Measurements from ENCODE around the gene LRBA. TPM values are rescaled to one million over a fixed set of nuclear protein-coding genes. Genes with fewer than 3 reads are reported as not detected.

LRBA gene
- total and polyA plus RNA-seq, 9 of the 15 experiments (the other 6 are each of a cell fraction or from before 2014, with no cell fraction given): 24.2 to 88.7 (median 59.7) TPM

DNA sequence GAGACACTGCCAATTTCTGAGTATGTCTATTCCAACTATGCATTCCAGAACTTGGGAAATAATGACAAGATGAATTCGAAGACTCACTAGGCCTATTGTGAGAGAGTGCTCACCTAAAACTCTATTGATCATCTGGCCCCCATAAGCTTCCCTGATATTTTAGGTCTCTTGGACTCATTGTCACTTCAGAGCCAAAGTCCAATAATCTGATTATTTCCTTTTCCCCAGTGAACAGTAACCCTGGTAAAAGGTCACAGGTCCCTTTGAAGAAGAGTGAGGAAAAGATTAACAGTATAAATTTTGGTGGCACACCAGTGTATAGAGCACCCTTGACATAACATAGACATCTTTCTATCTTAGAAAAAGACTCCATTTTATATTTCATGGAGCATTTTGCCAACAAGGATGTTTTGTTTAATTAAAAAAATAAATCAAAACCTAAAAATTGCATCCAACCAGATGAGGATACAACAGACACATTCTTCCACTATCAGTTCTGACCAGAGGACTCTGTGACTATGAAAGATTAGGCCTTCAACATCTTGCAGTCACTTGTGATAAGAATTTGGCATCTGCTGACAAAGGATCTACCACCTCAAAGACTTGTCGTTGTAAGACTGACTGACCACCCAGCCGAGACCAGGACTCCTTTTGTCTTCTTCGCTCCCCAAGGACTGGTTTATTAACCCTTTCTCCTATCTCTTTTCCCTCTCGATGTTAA, 241.2 kb downstream of the LRBA start (continued):
- TF ChIP-seq, protein P1, sequence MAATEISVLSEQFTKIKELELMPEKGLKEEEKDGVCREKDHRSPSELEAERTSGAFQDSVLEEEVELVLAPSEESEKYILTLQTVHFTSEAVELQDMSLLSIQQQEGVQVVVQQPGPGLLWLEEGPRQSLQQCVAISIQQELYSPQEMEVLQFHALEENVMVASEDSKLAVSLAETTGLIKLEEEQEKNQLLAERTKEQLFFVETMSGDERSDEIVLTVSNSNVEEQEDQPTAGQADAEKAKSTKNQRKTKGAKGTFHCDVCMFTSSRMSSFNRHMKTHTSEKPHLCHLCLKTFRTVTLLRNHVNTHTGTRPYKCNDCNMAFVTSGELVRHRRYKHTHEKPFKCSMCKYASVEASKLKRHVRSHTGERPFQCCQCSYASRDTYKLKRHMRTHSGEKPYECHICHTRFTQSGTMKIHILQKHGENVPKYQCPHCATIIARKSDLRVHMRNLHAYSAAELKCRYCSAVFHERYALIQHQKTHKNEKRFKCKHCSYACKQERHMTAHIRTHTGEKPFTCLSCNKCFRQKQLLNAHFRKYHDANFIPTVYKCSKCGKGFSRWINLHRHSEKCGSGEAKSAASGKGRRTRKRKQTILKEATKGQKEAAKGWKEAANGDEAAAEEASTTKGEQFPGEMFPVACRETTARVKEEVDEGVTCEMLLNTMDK (IDR thresholded peaks at IDR 0.05; ENCODE audit: borderline replicate concordance, insufficient read depth, low read depth, low read length, poor library complexity, severe bottlenecking): no peak
- peak; percentile 66; the same call in 1 of the 2 replicates for TF ChIP-seq LCOR (CRISPR knock-in tag; IDR thresholded peaks at IDR 0.05)
- peak; percentile 95 for TF ChIP-seq CBFA2T2 (conservative IDR thresholded peaks at IDR 0.05)
- TF ChIP-seq ZNF561 (CRISPR knock-in tag; conservative IDR thresholded peaks at IDR 0.05): no peak
- TF ChIP-seq SIX5 (IDR thresholded peaks at IDR 0.05; ENCODE audit: borderline replicate concordance in 1 of 2, insufficient read depth in 1 of 2, low read depth in 1 of 2, low read length in 2 of 2): no peak
- no peak for TF ChIP-seq ZNF324 (CRISPR knock-in tag; IDR thresholded peaks at IDR 0.05)
- TF ChIP-seq, protein P2, sequence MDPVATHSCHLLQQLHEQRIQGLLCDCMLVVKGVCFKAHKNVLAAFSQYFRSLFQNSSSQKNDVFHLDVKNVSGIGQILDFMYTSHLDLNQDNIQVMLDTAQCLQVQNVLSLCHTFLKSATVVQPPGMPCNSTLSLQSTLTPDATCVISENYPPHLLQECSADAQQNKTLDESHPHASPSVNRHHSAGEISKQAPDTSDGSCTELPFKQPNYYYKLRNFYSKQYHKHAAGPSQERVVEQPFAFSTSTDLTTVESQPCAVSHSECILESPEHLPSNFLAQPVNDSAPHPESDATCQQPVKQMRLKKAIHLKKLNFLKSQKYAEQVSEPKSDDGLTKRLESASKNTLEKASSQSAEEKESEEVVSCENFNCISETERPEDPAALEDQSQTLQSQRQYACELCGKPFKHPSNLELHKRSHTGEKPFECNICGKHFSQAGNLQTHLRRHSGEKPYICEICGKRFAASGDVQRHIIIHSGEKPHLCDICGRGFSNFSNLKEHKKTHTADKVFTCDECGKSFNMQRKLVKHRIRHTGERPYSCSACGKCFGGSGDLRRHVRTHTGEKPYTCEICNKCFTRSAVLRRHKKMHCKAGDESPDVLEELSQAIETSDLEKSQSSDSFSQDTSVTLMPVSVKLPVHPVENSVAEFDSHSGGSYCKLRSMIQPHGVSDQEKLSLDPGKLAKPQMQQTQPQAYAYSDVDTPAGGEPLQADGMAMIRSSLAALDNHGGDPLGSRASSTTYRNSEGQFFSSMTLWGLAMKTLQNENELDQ (CRISPR knock-in tag; IDR thresholded peaks at IDR 0.05; ENCODE audit: borderline replicate concordance): no peak
- no peak for TF ChIP-seq ZNF507 (tag; conservative IDR thresholded peaks at IDR 0.05)
- TF ChIP-seq ZNF586 (CRISPR knock-in tag; conservative IDR thresholded peaks at IDR 0.05): no peak
- no peak for TF ChIP-seq SP2 (IDR thresholded peaks at IDR 0.05; ENCODE audit: extremely low read depth, low read depth, low read length, poor library complexity, severe bottlenecking)
- TF ChIP-seq COPS2 (conservative IDR thresholded peaks at IDR 0.05): no peak
- peak; percentile 73; the same call in 1 of the 2 replicates for TF ChIP-seq ZNF589 (CRISPR knock-in tag; IDR thresholded peaks at IDR 0.05; ENCODE audit: low read depth)
- TF ChIP-seq ZNF668 (CRISPR knock-in tag; IDR thresholded peaks at IDR 0.05): no peak
- TF ChIP-seq SMAD1 (IDR thresholded peaks at IDR 0.05; ENCODE audit: low read depth, low read length, partially characterized antibody): no peak
- TF ChIP-seq, protein P3, sequence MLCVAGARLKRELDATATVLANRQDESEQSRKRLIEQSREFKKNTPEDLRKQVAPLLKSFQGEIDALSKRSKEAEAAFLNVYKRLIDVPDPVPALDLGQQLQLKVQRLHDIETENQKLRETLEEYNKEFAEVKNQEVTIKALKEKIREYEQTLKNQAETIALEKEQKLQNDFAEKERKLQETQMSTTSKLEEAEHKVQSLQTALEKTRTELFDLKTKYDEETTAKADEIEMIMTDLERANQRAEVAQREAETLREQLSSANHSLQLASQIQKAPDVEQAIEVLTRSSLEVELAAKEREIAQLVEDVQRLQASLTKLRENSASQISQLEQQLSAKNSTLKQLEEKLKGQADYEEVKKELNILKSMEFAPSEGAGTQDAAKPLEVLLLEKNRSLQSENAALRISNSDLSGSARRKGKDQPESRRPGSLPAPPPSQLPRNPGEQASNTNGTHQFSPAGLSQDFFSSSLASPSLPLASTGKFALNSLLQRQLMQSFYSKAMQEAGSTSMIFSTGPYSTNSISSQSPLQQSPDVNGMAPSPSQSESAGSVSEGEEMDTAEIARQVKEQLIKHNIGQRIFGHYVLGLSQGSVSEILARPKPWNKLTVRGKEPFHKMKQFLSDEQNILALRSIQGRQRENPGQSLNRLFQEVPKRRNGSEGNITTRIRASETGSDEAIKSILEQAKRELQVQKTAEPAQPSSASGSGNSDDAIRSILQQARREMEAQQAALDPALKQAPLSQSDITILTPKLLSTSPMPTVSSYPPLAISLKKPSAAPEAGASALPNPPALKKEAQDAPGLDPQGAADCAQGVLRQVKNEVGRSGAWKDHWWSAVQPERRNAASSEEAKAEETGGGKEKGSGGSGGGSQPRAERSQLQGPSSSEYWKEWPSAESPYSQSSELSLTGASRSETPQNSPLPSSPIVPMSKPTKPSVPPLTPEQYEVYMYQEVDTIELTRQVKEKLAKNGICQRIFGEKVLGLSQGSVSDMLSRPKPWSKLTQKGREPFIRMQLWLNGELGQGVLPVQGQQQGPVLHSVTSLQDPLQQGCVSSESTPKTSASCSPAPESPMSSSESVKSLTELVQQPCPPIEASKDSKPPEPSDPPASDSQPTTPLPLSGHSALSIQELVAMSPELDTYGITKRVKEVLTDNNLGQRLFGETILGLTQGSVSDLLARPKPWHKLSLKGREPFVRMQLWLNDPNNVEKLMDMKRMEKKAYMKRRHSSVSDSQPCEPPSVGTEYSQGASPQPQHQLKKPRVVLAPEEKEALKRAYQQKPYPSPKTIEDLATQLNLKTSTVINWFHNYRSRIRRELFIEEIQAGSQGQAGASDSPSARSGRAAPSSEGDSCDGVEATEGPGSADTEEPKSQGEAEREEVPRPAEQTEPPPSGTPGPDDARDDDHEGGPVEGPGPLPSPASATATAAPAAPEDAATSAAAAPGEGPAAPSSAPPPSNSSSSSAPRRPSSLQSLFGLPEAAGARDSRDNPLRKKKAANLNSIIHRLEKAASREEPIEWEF (CRISPR knock-in tag; IDR thresholded peaks at IDR 0.05): no peak
- TF ChIP-seq THRAP3 (IDR thresholded peaks at IDR 0.05; ENCODE audit: borderline replicate concordance): no peak

Measured in K562 (cell line).